GM19099 (cell line): ENCODE data around the gene ARFGAP1.

Source experiments
- POLR2A ChIP-seq: IDR thresholded peaks from 3 replicates; pipeline ENCODE4 v1.6.1; 2011; ENCODE audit warnings: low read depth; ENCODE audit not compliant: insufficient read length; ENCODE audit errors: extremely low read depth

ARFGAP1 gene

DNA sequence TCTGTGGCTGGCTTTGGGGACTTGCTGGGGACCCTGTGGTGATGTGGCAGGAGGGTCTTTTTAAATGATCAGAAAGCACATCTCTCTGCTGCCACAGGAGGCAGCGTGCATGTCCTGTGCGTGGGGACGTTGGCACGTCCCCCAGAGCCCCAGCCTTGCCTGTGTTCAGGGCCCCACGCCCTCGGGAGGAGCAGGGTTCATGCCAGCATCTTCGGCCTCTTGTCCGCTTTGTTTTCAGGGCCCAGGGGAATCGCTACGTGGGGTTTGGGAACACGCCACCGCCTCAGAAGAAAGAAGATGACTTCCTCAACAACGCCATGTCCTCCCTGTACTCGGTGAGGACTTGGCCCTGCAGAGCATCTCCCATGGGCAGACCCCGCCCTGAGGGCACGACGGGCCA lies 6.0 kb downstream of the ARFGAP1 start:
- TF ChIP-seq POLR2A: no peak

DNA sequence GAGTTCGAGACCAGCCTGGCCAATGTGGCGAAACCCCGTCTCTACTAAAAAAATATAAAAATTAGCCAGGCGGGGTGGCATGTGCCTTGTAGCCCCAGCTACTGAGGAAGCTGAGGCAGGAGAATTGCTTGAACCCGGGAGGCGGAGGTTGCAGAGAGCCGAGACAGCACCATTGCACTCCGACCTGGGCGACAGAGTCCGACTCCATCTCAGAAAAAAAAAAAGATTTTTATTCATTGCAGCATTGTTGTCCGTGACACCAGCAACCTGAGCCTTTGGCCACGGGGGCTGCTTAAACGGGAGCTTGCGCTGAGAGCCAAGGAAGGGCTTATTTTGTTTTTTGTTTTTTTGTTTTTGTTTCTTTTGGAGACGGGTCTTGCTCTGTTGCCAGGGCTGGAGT lies 7.3 kb downstream of the ARFGAP1 start:
- no peak for TF ChIP-seq POLR2A

DNA sequence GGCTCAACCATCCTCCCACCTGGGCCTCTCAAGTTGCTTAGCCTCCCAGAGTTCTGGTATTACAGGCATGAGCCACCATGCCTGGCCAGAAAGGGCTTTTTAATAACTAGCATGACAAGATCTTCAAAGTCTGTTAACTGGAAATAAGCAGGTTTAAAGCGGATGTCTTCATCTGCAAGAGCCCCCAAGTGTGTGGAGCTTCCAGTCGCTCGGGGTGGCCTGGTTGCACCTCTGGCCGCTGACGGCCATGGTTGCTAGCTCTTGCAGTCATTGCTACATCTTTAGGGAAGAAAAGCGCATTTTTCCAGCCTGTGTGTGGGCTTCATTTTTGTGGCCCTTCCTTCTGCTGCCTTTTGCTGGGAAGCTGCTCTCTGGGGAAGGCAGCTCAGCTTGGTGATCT lies 7.8 kb downstream of the ARFGAP1 start:
- TF ChIP-seq POLR2A: no peak

DNA sequence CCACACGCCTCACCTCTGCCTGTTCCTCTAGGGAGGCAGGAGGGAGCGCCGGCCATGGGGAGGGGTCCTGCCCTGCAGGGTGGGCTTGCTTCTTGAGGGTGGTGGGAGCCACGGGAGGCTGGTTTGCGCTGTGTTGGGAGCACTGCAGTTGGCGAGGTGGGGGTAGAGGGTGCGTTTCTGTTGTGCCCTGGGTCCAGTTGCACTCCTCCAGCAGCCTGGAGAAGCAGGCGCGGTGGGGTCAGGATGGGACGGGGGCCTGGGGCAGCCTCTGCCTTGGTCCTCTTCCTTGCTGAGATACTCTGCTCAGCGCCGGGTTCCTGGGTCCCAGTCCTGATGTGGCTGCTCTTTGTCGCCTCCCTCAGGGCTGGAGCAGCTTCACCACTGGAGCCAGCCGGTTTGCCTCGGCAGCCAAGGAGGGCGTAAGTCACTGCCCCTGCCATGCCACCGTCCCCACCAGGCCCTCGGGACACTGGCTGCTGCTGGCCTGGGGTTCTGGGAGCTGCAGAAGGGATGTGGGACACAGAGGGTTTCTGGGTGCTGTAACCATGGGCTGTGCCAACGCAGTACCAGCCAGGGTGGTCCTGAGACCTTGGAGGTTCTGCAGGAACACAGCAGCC lies 8.4 kb downstream of the ARFGAP1 start:
- TF ChIP-seq POLR2A: no peak

DNA sequence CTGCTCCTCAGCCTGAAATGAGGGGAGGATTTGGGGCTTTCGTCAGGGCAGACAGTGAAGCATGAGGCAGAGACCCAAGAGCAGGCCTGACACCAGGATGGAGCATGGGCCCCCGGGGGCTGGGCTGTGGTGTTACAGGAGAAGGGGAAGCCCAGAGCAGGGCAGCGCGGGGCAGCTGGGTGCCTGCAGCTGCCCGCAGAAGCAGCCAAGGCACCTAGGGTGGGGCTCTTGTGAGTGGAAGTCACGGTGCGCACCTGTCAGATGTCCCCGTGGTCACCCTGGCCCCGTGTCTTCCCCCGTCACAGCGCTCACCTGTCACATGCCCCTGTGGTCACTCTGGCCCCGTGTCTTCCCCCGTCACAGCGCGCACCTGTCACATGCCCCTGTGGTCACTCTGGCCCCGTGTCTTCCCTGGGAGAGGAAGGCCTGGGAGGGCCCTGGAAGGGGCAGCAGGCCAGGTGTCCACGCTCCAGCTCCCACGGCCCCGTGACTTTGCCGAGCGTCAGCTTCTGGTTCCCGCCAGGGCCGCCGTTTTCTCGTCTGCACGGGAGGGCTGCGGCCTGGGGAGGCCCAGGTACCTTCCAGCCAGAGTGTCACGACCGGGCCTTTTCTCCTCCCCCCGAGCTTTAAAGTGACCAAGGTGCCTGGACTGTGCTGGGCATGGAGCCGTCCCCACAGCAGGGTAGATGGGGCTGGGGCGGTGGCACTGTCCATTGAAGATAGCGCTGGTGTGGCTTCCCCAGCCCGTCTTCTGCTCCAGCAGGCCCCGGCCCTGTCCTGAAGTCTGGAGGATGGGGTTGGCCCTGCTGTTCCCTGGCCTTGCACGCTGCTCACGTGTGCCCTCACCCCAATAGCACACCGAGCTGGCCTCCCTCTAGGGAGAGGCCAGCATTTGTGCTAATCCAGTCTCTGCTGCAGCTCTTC lies 9.4 kb downstream of the ARFGAP1 start:
- TF ChIP-seq POLR2A: no peak

DNA sequence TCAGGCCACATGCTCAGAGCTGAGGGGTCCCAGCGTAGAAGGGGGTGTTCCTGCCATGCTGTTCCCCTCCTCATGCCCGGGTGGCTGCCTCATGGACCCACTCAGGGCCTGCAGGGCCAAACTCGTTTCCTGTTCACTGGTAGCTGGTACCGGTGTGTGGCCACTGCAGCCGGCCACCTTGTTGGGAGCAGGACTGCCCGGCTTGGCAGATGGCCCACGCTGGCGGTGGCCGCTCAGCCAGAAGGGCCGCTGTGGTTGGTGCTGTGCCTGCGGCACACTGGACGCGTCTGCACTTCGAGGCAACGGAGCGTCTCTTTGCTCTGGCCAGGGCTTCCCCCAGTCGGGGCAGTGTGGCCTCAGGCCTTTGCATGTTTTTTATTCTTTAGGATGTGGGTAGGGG lies 10.3 kb downstream of the ARFGAP1 start:
- no peak for TF ChIP-seq POLR2A

DNA sequence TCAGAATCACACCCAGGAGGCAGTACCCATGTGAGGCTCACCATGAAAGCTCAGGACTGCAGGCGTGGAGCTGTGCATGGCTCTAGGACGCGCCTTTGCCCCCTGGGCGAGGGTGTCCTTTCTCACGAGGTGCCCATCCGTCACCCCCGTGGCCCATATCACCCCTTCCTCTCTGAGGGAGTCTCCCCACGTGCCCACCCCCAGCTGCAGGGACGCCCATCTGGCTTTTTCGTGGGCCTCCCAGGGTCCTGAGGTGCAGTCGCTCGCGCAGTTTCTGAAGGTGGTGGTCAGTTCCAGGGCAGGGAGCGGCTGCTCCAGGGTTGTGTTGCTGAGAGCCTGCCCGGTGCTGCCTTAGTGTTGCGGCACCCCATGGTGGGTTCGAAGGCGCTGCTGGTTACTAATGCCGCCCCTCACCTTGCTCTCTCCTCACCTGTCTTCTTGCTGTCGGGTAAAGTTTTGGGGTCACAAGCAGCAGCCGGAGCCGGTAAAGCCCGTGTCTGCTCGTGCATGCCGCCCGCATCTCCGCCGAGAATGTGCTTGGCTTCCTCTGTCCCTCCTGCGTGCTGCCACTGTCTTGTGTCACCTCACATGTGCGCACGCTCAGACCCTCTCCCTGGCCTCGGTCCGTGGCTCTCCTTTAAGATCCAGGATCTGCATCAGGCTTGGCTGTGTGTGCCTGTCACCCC lies 10.9 kb downstream of the ARFGAP1 start:
- TF ChIP-seq POLR2A: no peak

DNA sequence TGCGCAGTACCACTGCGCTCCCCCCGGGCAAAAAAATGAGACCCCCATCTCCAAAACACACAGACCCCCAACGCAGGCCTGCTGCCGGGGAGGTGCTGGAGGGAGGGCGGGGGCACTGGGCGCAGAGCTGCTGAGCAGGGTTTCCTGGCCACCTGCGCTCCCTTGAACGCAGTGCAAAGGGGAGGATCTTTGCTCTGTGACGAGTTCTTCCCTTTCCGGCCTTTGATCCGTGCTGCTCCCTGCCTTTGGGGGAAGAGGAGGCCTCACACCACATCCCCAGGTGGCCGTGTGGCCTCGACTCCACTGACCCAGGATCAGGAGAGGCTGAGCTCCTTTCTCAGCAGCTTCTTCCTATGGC lies 11.4 kb downstream of the ARFGAP1 start:
- TF ChIP-seq POLR2A: no peak

DNA sequence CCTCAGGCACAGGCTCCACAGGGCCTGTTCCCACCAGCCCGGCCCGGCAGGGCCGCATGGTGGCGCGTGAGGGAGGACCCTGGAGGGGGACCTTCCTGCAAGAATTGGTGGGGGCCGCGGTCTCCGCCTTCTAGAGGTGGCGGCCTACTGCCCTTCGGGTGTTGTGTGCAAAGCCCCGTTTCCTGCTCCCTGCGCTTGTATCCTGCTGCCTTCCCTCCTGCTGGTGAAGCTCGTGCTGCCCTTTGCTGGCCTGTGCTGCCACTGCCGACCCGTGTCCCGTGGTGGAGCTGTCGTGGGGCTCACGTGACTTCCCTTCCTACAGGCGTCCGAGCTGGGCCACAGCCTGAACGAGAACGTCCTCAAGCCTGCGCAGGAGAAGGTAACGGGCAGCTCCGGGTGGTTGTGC lies 11.9 kb downstream of the ARFGAP1 start:
- TF ChIP-seq POLR2A: no peak

DNA sequence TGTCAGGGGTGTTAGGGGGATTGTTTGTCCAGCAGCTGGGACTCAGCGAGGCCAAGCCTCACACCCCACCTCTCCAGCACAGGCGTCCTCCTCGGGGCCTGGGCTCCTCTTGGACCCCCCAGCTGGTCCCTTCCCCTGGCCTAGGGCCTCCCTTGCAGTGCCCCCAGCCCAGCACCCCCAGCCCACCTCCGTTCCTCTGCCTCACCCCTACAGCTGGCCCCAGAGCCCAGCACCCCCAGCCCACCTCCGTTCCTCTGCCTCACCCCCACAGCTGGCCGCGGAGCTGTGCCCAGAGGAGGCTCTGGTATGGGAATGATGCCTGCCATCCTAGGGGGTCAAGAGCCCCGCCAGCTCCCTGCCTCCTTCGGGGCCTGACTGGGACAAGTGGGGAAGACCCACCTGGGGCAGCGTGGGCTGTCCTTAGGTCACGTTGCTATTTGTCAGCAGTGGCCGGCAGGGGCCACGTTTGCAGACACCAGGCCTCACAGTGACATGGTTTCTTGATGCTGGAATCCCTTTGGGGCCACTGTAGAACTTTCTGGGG lies 12.4 kb downstream of the ARFGAP1 start:
- TF ChIP-seq POLR2A: no peak

DNA sequence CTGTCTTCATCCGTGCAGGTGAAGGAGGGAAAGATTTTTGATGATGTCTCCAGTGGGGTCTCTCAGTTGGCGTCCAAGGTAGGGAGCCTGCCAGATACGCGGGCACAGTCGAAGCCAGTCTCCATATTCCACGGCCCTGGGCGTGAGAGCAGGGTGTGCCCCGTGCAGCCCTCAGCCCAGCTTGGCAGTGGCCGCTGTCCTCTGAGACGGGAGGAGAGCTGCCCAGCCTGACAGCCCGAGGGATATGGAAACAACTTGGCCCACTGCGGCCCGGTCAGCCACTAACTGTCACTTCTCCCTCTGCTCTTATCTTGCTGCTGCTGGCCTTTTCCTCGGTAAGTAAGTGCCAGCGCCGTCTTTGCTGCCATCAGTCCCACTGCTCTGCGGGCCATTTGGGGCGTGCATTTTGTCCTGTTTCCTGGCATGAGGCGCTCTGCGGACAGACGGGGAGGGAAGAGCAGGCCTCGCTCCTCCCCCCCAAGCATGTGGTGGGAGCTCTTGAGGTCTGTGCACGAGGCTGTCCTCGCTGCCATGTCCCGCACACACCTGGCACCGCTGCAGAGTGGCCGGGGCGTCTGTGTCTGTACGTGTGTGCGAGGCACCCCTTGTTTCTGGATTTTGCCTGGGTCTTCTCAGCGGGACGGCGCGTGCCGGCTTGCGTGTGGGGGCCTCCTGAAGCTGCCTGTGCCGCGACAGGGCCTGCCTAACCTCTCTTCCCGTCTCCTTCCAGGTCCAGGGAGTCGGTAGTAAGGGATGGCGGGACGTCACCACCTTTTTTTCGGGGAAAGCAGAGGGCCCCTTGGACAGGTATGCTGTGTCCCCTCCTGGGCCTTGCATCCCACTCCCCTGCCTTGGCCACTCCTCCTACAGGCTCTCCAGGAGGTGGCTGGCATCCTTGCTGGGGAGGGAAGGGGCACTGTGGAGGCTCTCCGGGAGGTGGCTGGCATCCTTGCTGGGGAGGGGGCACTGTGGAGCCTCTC lies 13.3 kb downstream of the ARFGAP1 start:
- TF ChIP-seq POLR2A: no peak

DNA sequence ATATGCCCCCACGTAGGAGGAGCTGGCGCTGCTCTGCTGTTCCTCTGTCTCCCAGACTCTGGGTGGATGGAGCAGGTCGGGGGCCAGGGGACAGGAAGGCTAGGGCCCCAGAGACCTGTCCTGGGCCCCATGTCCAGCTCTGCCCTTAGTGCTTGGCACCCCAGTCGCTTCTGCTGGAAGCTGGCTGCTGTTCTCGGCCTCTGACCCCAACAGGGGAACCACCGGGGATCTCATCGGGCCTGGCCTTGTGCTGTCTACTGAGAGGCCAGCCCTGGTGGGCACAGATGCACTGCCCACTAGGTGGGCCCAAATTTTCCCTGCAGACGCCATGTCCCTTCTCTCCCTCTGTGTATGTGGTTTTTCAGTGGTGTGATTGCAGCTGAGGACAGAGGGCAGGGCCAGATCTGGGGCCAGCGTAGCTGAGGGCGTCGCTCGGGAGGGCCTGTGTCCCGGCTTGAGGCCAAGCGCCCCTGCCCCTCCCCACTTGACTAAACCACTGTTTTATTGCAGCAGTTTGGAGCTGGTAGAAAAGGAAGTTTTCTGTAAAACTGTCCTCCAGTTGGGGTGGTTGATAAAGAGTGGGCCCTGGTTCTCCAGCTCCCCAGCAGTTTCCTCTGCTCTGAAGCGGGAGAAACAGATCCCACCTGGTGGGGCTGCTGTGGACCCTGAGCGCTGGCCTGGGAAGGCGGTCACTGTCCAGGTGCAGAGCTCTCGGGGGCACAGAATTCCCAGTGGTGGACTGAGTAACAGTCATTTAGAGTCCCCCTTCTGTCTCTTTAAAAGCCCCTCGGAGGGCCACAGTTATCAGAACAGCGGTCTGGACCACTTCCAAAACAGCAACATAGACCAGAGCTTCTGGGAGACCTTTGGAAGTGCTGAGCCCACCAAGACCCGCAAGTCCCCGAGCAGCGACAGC lies 14.4 kb downstream of the ARFGAP1 start:
- no peak for TF ChIP-seq POLR2A
